SIG-M5 treated with dmso at 0.1 percent for 504 hours (cell line): ENCODE measurements around the gene SMIM22.

Experiments
- DNase-seq: peaks from one replicate; lab custom pipeline; 2025; ENCODE audit not compliant: unreplicated experiment; lab: John Stamatoyannopoulos, UW

The SMIM22 gene

DNA sequence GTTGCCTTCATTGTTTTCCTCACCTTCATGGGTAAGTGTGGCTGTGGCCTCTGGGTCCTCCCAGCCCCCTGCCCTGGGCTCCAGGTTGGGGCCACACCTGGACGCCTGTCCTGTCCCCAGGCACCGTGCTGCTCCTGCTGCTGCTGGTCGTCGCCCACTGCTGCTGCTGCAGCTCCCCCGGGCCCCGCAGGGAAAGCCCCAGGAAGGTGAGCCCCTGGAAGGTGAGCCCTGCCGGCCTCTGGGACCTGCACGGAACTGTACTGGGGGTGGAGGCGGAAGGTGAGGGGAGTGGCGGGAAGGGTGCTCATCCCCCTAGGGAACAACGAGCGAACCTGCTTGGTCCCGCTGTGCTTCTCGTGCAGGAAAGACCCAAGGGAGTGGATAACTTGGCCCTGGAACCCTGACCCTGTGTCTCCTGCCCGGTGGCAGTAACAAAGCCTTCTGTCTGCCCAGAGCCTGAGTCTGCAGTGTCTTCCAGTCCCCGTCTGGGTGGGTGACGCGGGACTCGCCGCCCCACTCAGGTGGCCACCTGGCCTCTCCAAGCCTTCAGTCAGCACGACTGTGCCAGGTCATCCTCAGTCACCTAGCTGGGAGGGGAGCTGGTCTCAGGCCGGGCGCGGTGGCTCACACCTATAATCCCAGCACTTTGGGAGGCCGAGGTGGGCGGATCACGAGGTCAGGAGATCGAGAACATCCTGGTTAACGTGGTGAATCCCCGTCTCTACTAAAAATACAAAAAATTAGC, 831 bp downstream of the SMIM22 start:
- no peak for DNase-seq

DNA sequence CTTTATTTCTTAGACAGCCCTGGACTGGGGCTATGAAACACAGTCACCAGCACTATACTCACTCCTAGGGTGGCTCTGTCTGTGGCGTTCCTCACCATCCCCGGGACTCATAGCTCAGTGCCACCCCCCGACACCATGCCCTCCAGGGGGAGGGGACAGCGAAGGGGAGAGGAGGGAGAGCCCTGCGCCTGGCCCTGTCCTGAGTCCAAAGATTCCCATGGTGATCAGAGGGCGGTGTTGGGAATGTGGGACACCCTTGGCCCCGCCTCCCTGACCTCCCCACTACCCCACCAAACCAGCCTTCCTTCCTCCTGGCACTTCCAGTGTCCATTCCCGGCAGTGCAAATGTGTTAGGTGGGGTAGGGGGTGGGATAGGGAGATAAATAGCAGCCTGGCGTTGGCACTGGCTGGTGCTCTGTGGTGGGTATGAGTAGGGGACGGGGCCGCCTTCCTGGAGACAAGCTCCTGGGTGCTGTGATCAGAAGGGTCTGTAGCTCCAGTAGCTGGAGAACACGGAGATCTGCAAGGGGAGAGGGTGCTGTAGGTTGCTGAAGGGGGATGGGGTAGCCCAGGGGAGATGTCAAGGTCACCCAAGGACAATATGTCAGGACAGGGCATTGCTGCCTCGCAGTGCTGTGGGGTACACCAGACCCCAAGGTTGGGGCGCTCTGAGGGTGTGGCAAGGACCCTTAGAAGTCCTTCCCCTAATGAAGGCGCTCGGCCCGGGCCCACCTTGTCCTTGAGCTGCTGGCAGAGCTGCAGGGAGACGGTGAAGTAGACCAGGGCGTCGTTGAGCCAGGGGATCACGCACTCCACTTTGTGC, 2.0 kb downstream of the SMIM22 start:
- DNase-seq, result no peak

DNA sequence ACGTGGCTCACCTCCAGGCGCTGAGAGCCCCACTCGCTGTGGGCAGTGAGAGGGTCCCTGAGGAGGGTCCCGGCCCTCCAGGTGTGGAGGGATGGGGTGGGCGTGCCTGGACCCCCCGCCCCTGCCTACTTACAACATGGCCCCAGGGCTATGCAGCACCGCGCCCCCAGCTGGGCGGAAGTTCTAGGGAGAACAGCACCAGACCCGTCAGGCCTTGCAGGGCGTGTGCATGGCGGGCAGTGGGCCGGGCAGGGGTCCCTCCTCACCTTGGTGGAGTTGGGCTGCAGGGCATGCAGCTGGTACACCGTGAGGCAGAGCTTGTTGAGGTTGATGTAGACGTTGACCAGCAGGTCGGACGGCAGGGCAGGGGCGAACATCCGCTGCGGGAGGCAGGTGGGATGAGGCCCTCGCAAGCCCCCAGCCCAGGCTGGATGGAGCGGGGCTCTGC, 2.7 kb downstream of the SMIM22 start:
- DNase-seq, result no peak

DNA sequence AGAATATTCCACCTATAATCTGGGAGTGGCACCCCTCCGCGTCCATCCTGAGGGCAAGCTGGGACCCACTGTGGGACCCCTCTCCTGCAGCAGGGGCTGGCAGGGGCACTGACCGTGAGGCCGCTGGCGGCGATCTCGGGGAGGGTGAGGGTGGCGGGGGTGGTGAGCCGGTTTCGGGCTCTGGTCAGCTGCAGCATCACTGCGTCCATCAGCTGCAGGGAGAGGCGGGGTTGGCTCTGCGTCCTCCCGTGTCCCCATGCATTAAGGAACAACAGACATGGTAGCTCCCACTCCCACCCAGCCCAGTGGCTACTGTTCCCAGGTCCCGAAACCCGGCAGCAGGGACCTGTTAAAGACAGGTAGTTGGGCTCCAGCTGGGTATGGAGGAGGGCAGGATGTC, 3.3 kb downstream of the SMIM22 start:
- DNase-seq, result no peak

DNA sequence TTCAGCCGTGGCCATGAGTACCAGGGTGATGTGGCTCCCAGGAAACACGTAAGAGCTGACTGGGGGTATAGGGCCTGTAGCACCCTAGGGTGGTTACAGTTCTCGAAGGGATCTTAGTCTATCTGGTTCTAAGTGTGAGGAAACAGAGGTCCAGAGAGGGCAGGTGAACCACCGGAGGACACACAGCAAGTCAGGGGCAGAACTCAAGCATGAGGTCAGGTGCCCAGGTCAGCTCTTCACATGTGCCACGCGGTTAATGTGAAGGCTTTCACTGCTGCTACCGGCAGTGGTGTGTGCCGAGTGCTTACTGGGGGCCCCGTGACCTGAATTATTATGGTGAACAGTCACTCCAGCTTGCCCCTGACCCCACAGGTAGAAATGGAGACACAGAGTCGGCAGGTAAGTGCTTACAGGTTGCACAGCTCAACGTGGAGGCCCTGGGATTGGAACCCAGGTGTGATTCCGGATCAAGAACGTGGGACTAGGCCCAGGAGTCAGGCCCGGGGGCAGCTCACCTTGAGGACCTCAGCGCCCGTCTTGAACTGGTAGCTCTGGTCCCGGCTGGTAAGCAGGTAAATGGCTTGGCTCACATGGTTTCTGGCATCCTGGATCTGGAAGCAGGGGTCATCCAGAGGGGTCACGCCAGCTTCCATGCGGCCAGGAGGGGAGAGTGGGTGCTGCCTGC, 4.1 kb downstream of the SMIM22 start:
- DNase-seq, result no peak

DNA sequence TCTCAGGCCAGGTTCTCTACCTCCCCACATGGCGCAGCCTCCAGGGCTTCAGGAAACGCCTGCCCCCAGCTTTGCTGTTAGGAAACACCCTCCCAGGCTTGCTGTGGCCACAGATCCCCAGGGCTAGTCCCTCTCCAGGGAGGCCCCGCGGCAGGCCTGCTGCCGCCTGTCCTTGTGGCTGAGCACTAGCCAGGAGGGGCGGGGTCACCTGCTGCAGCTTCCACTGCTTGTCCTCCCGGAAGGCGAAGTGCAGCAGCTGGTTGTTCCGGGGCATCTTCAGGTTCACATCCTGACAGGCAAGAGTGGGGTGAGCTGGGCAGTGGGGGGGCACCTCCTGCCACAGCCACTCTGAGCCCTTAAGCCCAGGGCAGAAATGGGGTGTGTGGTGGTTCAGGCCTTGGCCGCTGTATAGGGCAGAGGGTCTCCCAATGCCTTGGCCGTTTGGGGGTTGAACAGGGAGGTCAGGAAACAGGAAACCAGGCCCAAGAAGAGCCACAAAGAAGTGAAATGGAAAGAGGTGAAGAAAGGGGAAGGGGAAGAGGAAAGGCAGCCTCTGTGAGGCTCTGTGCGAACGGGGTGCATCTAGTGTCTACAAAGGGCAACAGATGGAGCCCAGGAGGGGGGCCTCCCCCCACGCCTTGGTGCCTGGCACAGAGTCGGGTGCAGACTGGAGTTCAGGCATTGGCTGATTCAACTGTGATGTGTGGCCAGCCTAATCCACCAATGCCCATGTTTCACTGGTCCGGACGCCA, 5.3 kb downstream of the SMIM22 start:
- DNase-seq, result peak; percentile 21

DNA sequence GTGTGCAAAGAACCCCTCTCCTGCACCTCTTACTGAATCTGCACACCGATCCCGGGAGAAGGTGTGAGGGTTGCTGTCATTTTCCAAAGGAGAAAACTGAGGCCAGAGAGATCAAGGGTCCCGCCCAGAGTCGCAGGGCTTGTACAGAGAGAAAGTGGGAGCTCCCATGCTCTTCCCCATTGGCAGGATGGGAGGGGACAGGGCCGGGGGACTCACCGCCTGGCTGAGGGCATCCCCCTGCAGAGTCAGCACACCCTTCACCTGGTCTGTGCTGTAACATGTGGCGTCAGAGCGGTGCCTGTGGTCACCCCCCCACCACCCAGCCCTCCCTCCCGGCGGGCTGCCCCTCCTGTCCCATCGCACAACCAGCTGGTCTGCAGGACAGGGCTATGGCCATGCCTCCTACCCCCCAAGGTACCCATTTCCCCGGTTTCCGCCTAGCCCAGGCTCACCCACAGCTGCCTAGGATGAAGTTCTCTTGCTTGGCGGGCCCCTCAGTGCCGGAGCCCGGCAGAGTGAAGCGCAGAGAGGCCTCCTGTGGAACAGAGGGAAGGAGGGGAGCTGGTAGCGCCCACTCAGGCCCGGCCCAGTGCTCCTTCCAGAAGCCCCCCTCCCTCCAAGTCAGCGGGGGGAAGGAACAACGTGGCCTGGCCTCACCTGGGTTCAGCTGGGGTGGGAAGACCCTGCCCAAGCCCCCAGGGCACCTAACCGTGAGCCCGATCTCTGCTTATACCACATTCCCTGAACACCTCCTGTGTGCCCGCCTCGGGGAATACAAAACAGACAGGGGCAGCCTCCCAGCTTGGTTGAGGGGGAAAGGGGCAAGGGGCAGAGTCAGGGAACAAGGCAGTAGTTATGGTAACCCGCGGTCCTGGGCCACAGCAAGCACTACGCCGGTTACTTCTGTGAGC, 6.1 kb downstream of the SMIM22 start:
- DNase-seq, result no peak

DNA sequence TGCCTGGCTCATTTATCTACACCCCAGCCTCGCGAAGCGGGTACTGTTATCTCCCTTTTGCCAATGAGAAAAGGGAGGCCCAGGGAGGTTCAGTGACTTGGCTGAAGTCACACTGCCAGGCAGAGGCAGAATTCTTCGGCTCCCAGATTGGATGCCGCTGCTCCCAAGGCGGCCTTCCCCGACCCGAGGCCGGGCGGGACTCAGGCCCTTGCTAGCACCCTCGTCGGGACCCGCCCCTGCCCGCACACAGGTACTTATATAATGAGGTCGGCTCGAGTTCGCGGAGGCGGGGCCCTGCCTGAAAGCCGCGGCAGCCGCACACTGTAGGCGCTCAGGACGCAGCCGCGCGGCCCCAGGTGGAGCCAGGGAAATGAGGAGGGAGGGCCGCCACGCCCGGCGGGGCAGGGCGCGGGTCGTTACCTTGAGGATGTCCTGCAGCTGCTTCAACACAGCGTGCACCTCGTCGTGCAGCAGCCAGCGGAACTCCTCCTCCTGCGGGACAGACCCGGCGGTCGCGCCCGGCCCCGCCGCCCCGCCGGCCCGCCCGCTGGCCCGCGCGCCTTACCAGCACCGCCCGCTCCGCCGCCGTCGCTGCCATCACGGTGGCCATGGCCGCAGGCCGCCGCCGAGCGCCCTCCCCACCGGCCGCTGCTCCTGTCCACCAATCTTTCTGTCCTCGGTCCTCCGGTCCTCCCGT, 6.9 kb downstream of the SMIM22 start, which contains the start of gene ROGDI:
TSS of gene ROGDI (minus strand) at position 672 of the 697 bp plus-strand sequence. CDS start at position 610, 62 bp downstream.
- peak; percentile 67 for DNase-seq

DNA sequence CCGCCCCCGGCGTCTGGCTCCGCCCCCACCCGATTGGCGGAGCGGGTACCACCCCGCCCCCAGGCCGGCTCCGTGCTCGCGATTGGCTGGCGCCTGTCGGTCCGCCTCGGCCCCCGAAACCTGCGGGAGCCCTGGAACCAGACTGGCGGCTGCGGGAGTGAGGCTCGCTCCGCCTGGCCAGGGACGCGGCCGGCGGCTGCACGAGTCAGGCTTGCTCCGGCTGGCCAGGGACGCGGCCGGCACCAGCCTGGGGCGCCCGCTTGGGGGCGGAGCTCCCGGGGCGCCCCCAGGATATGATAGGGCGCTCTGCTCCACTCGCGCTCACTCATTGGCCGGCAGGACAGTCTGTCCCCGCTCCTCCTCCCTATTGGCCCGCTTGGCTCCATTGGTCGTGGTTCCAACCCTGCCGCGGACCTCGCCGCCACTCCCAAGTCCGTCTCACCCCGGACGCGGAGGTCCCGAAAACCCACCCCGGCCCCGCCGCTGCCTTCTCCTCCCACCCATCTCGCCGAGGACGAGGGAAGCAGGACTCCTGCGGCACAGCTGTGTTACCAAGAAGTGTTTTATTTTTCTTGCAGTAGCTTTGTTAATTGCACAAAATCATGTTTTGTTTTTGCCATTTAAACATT, 7.6 kb downstream of the SMIM22 start:
- DNase-seq, result peak; percentile 87

DNA sequence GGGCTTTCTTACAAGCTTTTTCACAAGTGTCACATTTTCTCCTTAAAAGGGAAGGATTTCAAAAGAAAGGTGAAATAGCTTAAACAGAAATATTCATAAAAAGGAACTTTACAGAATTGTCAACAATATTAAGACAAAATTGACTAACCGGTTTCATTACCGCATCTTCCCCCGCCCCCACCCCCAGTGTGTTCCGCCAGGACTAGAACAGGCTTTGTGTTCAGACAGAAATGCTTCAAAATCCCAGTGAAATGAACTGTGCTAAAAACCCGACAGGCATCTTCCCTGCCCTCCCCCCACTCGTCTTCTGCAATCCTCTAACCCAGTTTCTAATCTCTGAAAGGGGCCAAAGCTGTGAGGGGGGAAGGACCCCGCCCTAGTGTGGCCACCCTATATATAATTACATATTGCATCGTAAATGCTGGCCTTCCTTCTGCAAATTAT, 8.3 kb downstream of the SMIM22 start:
- peak; percentile 55 for DNase-seq

DNA sequence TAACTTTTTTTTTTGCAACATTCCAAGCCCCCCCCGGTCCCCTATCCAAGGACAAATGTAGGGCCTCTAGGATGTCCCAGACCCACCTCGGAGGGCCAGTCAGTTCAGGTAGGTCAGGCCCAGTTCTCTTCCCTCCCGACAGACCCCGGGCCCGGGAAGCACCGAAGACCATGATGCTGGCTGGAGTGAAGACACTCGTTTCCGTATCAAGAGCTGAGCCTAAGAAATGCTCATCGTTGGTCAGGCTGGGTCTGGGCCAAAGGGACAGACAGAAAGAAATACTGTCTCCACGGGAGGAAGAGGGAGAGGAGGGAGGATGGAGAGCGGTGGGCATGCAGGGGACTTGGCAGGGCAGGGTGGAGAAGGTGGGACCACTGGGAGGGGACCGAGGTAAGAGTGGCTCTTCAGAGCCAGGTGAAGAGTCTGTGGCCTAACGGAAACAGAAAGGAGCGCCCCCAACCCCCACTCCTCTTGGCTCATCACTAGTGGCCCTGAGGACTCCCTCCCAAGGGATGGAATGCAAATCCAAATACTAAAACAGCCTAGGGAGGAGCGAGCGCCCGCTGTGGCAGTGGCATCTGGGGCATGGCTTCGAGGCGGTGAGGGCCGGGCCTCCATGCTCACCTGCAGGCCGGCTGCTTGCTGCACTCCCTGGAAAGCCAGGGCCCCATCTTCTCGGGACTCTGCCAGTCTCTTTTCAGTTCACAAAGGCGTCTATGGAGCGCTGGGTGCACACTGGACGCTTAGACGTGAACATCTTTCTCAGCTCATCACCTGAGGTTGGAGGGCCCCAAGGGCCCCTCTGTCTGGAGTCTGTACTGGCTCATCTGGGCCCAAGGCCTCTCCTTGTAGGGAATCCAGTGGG, 9.0 kb downstream of the SMIM22 start:
- no peak for DNase-seq

DNA sequence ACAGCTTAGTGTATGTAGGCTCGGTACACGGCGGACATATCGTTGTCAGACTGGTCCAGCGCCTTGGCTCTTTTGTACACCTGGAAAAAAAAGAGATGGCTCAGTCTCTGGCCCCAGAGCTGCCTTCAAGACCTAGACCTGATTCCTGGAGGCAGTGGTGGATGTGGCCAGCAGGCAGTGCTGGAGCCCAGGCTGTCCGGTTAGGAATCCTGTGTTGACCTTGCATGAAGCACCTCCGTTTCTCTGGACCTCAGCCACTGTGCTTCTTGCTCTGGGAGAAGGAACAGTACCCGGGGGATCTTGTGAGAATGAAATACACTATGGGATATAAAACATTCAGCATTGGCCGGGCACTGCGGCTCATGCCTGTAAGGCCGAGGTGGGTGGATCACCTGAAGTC, 10.1 kb downstream of the SMIM22 start:
- DNase-seq, result no peak

DNA sequence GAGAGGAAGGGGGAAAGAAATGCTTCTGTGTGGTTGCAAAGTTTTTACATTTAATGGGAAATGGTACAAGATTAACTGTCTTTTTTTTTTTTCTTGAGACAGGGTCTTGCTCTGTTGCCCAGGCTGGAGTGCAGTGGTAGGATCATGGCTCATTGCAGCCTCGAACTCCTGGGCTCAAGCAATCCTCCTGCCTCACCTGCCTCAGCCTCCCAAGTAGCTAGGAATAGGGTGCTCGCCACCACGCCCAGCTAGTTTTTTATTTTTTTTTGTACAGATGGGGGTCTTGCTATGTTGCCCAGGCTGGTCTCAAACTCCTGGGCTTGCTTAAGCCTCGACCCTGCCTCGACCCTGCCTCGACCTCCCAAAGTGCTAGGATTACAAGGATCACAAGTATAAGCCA, 11.1 kb downstream of the SMIM22 start:
- DNase-seq, result no peak

DNA sequence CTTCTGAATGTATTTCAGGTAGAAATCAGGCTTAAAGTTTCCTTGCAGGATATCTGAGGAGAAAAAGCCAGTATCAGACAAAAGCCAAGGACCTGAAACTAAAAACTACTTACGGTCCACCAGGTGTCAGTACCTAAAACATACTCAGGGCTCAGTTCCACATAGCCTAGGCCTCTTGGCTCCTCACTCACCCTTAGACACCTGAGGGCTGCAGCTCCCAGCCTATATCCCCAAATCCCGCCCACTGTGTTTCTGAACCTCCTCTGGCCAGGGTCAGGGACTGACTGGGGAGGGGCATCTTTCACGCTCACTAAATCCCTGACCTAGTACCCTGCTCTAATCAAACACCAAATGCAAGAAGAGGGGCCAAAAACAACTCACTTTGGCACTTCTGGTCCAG, 16.1 kb downstream of the SMIM22 start:
- no peak for DNase-seq

DNA sequence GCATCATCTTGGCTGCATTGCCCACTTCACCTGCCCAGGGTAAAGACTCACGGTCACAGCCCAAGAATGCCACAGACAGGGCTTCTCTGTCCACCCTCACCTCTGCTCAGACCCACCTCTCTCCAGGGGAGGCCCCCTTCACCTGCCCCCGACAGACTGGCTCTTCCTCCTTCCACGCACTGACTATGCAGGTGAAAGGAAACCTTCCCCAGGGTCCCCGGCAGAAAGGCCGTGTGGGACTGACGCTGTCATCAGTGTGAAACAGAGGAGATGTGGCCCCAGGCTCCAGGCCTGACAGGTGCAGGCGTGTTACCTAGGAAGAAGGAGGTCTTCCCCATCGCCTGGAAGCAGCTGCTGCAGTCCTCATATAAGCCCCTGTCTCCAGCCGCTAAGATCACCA, 16.6 kb downstream of the SMIM22 start:
- no peak for DNase-seq

DNA sequence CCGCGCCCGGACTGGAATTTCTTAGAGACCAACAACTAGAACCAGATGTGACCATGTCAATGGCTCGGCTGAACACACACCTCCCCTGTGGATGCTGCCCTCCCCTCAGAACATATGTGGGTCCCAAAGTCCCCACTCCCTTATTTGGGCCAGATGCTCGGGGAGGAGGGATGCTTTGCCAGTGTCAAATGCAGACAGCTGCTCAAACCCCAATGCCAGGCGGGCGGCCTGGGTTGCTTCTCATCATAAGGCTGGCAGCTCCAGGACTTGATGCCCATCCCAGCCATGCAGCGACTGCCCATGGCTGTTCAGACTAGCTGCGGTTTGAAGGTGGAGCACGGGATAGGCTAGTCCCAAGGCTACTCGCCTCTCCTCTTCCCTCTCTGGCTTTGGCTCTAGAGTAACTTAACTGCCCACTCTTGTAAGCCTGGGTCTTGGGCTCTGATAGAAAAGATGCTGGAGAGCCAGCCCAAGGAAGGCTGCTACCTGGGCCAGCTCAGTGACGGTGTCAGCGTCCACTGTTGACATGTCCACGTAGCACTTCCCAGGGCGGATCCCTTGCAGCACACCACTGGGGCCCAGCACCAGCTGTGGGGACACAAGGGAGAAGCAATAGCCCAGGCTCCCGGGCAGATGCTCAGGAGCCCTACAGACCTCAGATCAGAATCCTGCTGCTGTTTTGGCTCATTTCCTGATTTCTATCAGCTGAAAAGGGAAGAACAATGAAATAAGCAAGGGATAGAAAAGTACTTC, 18.3 kb downstream of the SMIM22 start:
- no peak for DNase-seq

DNA sequence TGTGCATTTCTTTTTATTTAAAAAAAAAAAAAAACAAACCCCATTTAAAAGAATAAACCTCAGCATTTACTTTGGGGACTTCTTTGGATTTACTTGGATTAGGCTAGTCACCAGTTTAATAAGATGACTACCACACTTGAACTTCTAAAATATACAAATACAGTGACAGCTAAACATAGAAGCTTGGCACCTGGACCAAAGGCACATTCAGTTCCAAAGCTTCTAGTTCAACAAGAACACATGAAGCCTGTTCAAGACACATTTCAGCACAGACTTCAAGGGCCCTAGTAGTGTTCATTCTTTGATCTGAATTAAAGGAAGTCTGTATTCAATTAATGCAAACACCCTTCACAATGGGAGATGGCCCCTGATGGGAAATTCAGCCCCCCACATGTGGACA, 18.9 kb downstream of the SMIM22 start:
- DNase-seq, result no peak
